A172 (cell line): ENCODE results near the gene MRPL55. TPM values are rescaled to one million over a fixed set of nuclear protein-coding genes. Genes with fewer than 3 reads are reported as not detected.

ENCODE experiments used
- DNase-seq: peaks from one replicate; pipeline ENCODE4 v3.0.0-alpha.2; 2015; ENCODE audit warnings: low spot score
- total RNA-seq: library from RNA; depleted of rRNA; stranded (reverse); fragments of >200 nt; shearing (Covaris generic); gene quantifications from 2 replicates; pipeline ENCODE4 v1.2.3, GENCODE V29; 2014

Gene MRPL55
- total RNA-seq, 1 experiment from 2014 or later: 103 TPM

DNA sequence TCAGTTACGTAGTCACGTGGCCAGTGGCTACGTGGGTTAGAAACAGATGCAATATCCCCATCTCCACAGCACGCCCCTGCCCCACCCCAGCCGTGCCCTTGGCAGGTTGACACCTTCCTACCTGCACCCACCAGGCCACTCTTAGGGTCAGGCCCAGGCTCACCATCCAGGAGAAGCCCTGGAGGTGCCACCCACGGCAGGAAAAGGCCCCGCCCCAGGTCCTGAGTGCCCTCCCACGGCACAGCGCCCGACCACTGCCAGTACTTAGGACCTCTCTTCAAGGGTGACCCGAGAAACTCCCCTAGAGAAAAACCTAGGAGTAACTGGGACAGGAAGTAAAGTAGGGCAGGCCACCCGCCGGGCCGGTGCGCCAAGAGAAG lies 7.5 kb downstream of the MRPL55 start:
- DNase-seq: no peak

DNA sequence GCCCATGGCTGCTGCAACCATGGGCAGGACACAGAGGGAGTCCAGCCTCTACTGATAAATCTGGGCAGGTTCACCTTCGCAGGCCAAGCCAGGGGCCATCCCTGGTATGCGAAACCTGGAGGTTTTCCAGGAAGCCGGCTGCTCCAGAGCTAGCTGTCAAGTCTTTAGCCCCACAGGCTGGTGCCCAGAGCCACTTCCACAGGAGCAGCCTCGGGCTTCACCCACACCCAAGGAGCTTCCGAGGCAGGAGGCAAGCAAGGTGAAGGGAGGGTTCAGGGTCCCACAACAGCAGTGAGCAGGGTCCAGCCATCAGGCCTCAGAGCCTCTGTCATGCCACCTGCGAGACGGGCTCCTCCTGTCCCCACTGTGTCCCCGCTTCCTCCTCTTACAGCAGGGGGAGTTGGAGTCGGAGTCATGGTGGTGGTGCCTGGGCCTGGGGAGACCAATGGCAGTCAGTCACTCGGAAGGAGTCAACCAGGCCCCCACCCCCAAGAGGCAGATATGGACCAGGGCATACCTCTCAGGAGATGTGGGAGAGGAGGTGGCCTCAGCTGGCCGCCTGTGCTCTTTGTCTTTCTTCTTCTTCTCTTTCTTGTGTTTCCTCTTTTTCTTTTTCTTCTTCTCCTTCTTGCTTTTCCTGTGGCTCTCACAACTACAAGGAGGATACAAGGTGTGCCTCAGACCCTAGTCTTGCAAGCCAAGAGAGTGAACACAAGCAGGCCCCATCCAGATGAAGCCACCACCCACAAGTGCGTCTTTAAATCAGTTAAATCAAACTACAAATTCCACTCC lies 8.1 kb downstream of the MRPL55 start:
- no peak for DNase-seq

DNA sequence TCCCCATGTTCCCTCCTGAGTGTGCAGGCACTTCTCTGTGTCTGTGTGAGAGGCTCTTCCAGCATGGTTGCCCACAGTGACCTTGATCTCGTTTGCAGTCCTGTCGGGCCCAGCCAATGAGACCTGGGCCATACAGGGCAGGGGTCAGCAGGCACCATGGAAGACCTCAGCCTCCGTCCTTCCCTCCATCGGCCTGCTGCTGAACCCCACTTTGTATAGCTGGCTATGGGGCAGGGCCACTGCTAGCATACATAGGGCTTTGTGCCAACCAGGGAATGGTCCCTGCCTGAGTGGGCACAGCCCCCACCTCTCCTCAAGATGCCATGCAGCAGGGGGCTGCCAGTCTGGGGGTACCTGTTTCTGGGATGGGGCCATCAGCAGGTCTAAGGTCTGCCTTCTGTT lies 9.8 kb downstream of the MRPL55 start:
- DNase-seq: no peak

DNA sequence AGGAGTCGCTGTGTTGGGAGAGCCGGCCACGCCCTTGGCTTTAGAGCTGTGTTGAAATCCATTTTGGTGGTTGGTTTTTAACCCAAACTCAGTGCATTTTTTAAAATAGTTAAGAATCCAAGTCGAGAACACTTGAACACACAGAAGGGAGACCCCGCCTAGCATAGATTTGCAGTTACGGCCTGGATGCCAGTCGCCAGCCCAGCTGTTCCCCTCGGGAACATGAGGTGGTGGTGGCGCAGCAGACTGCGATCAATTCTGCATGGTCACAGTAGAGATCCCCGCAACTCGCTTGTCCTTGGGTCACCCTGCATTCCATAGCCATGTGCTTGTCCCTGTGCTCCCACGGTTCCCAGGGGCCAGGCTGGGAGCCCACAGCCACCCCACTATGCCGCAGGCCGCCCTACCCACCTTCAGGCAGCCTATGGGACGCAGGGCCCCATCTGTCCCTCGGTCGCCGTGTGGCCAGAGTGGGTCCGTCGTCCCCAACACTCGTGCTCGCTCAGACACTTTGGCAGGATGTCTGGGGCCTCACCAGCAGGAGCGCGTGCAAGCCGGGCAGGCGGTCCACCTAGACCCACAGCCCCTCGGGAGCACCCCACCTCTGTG lies 10.7 kb downstream of the MRPL55 start:
- no peak for DNase-seq

DNA sequence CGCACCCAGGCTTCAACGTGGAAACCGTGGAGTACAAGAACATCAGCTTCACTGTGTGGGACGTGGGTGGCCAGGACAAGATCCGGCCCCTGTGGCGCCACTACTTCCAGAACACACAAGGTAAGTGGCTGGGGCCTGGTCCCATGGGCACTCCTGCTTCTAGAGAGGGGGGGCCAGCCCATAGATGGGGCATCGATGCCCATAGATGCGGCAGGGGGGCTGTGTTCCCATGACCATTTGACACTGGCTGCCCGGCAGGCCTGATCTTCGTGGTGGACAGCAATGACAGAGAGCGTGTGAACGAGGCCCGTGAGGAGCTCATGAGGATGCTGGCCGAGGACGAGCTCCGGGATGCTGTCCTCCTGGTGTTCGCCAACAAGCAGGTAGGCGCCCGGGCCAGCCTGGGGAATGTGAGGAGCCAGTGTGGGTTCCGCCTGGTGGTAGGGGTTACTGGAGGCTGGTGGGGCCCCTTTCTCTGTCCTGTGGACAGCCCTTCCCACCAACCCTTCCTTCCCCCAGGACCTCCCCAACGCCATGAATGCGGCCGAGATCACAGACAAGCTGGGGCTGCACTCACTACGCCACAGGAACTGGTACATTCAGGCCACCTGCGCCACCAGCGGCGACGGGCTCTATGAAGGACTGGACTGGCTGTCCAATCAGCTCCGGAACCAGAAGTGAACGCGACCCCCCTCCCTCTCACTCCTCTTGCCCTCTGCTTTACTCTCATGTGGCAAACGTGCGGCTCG lies 11.6 kb downstream of the MRPL55 start:
- no peak for DNase-seq

DNA sequence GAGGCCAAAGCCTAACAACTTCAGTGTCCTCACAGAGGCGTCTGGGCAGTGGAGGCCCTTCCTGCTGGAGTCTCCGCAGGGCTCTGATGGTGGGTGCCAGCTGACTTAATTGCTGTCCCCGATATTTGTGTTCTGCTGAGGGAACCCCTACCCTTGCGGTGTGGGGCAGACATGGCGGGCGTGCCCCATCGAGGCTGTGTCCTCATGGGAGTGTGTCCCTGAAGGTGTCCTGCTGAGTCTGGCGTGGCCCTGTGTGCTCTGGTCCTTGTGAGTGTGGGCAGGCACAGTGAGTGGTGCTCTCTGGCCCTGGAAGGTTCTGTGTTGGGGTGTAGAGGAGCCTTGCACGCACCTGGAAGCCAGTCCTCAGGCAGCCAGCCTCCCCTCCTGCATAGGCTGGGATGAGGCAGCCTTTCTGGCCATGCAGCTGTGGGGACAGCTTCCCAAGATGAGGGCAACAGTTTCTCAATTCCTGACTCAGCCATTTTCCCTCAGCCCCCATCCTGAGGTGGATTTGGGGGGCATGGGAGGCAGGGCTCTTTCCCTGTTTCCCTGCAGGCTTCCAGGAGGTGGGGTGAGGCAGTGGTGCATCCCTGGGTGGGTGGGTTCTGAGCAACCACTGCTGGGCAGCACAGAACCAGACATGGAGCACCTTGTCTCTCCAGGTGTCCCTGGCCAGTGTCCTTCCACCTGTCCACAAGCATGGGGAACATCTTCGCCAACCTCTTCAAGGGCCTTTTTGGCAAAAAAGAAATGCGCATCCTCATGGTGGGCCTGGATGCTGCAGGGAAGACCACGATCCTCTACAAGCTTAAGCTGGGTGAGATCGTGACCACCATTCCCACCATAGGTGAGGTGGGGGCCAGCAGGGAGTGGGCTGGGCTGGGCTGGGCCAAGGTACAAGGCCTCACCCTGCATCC lies 12.4 kb downstream of the MRPL55 start:
- DNase-seq: no peak

DNA sequence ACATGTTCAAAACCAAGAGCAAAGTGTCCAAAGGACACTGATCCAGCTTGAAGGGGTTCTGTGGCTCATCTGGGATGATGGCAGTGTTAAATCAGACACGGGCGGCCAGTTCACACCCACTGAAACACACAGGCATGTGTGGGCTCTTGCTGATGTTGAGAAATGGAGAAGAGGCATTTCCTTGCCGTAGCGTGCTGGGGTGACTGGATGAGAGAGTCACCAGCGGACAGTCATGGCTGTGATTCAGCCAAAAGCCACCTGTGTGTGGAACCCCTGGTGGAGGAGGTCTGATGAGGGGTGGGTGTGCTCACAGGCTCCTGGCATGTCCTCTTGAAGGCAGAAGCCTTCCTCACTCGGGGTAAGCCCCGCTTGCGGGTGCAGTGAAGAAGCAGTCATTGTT lies 13.2 kb downstream of the MRPL55 start:
- DNase-seq: no peak

DNA sequence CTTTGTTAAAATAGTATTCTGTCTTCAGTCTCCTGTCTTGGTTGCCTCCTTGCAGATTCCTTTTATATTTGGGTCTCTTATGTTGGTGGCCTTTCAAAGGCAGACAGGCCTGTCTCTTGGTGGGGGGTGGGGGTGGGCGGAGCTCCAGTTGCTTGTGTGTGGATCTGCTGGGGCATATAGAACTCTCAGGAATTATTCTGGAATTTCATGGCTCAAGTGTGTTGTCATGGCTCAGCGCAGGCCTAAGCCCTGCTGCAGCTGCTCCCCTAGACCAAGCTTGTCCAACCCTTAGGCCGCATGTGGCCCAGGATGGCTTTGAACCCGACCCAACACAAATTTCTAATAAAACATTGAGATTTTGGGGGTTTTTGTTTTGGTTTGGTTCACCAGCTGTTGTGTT lies 13.9 kb downstream of the MRPL55 start:
- no peak for DNase-seq

DNA sequence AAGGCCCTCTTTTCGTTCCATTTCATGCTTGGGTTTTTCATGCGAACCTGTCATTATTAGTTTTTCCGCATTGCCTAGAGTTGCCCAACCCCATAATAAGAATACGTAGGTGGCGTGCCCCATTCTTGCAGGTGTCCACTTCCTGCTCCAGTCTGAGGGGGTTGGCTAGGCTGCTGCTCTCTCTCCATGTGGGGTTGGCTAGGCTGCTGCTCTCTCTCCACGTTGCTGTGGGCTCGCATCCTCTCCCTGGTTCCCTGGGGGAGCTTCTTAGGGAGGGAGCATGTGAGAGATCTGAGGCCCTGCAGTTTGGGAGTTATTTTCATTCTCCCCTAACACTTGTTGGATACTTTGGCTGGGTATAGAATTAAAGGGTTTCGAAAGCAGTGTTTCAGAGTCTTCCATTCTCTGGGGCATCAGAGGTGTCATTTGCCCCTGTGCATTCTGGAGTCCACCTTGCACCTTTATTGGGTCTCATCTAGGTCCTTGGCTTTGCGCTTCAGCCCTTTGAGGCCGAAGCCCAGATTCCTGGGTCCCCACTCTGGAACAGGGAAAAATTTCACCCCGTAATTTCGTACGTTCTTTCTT lies 14.6 kb downstream of the MRPL55 start:
- DNase-seq: no peak

DNA sequence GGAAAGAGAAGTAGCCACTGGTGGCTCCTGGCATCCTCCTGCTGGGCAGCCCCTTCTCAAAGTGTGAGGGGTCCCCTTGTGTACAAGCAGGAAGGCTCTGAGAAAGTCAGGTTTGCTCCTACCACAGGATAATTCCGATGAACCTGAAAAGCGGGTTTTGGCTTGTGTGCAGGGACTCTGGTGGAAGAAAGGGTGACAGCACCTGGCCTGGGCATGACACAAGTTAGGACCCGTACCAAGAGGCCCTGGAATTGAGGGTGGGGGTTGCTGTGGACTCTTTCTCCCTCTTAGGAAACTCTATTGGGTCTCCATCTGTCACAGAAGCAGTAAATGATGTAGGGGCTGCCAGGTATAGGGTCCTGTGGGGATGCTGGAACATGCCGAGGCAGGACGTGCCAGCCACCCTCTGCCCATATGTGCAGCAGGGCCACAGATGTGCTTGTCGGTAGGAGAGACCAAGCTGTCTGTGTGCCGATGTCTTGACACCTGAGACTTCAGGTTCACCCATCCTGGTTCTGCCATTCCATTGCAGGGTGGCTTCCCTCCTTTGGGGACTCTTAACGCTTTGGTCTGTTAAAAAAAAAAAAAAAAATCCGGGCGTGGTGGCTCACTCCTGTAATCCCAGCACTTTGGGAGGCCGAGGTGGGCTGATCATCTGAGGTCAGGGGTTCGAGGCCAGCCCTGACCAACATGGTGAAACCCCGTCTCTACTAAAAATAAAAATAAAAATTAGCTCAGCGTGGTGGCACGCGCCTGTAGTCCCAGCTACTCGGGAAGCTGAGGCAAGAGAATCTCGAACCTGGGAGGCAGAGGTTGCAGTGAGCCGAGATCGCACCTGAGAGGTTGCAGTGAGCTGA lies 15.8 kb downstream of the MRPL55 start:
- DNase-seq: no peak

DNA sequence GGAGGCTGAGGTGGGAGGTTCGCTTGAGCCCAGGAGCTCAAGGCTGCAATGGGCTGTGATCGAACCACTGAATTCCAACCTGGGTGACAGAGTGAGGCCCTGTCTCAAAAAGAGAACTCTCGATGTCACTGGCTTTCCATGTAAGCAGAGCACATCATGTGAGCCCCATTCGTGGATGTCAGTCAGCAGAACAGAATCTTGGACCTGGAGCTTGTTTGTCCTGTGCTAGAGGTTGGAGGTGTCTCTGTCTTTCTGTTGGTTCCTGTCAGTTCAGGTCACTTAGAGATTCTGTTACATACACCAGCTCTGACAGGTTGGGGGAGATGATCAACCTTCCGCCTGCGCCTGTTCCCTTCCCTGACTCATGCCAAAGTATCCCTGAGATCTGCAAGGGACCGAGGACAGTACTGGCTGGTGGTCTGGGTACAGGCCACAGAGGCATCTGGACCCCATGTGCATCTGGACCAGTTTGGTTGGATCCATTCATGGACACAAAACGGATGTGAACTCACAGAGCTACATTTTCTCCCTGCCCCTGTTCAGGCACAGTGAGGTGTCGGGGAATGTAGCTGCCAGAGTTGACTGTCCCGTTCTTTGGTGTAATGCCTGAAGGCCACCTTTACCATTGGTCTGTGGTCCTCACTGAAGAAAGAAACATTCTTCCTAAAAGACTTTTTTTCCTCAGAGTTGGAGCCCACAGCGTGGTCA lies 16.6 kb downstream of the MRPL55 start:
- no peak for DNase-seq

DNA sequence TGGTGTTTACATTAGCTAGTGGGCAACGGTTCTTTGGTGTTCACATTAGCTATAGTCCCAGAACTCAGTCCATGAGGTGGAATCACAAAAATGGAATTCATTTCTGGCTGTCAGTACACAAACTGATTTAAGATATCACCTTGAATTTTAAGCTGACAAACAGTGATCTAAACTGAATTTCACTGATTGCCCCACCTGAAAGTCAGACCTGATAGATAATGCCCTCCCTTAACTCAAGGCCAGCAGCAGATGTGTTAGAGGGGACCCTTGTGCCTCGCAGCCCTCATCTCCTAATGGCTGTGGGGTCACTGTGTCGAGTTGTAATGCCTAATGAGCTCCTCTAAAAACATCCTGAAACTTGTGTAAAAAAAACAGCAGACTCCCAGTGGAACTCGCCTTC lies 18.0 kb downstream of the MRPL55 start:
- DNase-seq: no peak

DNA sequence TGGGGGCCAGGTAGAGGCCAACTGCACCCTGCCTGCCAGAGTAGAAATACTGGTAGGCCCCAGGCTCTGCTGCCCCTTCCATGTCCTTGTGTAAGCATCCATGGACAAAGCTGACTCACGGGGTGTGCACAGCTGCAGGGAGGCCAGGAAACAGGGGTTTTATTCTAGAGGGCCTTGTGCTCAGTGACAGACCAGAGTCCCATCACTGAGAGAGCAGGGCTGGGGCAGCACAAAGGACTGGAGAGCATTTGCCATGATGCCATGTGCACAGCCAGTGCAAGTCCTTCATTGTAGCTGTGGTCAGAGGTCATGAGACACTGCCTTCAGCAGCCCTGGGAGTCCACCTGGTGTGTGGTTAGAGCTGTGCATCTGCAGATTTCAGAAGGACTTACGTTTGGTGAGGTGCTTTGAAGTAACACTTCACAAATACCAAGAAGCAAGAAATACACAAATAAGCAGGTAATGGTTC lies 18.5 kb downstream of the MRPL55 start:
- no peak for DNase-seq

DNA sequence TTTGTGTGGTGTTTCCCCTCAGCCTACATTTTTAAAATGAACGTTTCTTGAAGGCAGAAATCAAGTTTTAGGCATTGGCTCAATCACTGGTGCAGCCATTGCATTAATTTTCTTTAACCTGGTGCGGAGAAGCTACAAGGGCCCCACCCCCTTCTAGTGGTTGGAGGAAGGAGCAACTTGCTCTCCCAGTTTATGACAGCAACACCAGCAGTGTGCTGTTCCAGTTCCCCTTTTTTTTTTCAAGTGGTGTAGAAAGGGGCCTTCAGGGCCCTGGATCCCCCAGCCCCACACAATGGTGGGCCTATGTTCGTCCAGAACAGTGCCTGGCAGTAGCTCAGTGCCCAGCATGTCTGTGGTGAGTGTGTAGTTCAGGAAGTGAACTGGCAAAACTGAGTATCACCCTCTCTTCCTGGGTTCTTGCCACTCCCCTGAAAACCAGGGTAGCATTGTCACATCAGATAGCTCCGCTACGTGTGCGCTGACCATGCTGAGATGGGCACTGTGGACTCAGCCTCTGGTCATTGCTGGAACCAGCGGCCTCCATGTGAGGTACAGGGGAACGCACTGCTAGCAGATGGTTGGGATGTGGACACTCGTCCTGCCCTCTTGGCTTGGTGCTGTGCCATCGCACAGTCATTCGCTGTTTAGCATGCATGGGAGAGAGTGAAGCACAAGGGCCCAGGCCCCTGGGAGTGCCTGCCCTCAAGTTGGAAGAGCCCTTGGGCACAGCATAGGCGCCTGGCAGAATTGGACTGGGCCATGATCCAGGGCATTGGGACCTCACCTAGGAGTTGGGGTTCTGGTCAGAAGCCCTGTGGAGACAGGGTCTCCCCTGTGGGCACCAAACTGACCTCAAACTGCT lies 19.3 kb downstream of the MRPL55 start:
- DNase-seq: no peak

DNA sequence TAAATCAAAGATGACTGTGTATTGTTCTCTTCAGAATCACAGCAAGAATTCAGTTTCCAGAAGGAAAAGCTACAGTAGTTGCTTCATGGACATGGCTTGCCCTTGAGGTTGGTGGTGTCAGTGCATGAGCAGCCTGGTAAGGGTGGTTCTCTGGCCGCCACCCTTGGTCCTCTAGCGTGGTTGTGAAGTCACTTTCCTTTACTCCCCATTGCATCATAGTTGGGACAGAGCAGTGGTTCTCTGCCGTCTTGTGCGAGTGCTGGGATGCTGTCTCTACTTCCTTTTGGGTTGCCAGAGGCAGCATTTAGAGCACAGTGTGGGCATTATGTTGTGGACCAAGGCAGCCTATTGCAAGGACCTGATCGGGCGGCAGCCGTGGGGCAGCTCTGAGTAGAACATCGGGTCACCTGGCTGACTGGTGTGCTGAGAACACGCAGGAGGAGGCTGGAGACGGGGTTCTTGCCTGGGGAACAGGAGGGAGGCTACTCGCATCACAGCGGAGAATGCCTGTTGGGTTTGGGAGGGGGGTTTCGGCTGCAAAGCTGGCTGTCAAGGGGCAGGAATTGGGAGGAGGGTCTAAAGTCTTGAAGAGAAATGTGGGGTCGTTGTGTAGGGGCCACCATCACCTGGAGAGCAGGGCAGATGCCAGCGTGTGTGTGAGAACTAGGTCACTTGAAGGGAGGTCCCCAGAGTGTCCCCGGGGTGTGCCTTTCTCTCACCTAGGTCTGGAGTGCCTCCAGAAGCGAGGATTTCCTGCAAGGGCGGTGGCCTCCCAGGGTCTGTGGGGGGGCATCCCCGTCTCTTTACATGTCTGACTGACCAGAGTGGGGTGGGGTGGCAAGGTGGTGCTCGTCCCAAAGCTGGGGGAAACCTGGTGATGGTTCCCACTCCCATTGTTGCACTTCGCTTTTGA lies 20.3 kb downstream of the MRPL55 start:
- DNase-seq: no peak

DNA sequence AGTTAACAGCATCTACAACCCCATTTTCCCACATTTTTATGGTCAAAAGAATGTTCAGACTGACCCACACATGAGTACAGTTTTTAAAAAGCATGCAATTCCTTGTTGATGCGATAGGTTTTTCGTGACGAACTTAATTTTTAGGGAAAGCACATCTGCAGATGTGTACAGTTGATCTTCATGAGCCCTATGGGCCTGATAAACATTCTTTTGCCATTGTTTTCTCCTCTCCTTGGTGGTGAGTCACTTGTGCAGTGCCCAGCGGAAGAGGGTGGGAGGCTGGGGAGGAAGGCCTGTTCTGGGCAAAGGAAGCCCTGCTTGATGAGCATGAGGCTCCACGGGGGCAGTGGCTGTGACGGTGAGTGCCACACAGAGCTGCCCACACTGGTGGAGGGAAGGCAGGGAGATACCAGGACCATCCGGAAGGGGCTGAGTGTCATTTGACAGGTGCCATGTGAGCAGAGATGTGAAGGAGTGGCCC lies 21.3 kb downstream of the MRPL55 start:
- peak; percentile 90 for DNase-seq

DNA sequence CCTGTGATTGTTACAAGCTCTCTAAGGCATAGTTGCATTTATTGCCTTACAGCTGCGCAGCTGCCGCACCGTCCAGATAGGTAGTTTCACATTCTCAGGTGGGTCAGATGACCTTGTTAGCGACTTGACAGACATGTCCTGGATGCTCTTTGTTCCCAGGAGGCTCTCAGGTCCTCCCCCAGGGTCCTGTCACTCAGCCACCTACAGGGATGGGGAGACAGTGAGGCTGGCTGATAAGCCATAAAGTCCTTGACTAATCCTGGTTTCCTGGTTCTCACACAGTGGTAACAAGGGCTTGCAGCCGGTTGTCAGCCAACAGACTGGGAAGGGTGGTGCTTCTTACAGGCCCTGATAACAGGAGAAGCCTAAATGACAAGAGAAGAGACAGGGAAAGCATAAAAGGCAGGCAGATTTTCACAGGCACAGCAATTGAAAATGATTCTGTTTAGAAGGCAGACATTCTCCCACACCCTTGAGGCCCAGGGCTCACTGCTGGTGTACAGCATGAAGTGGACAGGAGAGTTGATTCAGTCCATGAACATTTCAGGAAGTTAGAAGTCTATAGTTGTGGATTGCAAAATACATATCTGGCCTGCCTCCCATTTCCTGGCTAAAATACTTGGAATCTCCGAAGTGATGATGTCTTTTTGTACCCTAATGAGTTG lies 23.7 kb downstream of the MRPL55 start:
- peak; percentile 62 for DNase-seq
